ENCODE measurements around the gene ULBP3.
"Not testable (repeated sequence)": the region's sequence is repeated elsewhere in the genome, so short reads cannot be mapped to it uniquely, and the experiment has no call there.

Gene ULBP3

DNA sequence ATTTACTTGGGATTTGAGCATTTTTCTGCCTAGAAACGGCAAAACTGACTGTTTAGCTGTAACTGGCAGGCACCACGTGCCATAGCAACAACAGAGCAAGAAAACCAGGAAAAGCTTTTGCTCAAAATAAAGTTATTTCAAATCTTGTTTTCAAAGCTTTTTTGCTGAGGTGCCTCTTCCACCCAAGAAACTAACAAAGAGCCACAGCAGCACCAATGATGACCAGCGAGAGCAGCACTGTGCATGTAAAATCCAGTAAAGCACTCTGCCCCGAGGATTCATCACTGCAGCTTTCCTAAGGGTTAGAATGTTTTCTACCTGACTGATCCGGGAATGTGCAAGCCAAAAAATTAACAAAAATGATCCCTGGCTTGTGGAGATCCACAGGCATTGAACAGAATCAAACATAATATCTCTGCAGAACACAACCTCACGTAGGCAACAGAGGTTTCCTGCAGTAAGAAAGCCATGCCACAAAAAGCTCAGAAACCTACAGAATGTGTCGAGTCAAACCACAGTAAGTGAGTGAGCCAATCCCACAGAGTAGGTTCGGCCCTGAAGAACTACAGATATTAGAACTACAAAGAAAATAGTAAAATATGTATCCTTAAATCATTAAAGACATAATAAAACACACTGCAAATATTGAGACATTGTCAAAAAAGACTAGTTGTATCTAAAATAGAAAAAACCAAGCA is 7.4 kb upstream of the ULBP3 start:
- DNase-seq (ENCODE audit: low spot score) = no peak

DNA sequence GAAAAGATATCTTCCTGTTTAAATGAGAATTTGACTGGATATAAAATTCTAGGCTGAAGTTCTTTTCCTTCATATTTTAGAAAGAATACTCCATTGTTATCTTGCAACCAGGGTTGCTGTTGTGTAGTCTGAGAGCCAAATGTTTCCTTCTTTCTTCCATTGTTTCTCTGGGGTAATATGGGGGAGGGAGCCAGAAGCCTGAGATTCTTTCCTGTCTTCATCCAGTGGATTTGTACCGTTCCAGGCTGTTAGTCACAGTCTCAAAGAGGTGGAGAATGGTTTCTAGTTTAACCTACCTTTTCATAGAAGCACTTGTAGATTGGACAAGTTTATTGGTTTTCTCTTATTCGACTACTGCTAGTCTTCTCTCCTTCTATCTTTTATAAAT is 6.1 kb upstream of the ULBP3 start:
- DNase-seq (ENCODE audit: low spot score) = no peak

DNA sequence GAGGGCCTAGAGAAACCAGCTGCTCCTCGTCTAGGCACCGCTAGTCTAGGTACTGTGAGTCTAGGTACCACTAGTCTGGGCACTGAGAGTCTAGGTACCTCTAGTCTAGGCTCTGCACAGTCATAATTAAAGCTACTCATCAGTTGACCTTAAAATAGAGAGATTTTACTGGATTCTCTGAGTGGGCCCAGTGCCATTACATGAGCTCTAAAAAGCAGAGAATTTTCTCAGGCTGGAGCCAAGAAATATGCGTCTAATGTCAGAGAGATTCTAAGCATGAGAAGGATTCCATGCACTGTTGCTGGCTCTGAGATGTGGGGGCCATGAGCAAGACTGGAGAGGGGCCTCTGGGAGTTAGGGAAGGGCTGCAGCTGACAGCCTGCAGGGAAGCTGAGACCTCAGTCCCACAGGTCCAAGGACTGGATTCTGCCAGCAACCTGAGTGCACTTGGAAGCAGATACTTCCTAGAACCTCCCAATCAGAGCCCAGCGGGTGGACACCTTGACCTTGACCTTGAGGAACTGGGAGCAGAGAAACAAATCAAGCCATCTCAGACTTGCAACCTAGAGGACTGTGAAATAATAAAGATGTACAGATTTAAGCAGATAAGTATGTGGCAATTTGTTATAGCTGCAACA is 5.6 kb upstream of the ULBP3 start:
- DNase-seq (ENCODE audit: low spot score) = not testable (repeated sequence)

DNA sequence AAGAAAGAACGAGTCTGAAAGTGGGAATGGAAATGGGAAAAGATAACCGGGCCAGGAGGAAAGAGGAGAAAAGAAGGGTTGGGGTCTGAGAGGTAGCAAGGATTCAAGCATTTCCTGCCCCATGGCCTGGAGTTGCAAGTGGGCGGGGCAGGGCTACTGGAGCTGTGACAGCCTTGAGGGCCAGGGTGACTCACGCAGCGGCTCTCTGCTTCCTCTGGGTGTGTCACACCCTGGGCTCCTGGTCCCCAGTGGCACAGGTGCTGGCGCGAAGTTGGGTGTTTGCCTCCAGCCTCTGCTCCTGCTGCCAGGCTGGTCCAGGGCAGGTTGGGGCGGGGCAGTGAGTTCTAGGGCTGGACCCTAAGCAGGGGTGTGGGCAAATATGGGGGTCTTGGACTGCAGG is 3.3 kb upstream of the ULBP3 start:
- no peak for DNase-seq (ENCODE audit: low spot score)

DNA sequence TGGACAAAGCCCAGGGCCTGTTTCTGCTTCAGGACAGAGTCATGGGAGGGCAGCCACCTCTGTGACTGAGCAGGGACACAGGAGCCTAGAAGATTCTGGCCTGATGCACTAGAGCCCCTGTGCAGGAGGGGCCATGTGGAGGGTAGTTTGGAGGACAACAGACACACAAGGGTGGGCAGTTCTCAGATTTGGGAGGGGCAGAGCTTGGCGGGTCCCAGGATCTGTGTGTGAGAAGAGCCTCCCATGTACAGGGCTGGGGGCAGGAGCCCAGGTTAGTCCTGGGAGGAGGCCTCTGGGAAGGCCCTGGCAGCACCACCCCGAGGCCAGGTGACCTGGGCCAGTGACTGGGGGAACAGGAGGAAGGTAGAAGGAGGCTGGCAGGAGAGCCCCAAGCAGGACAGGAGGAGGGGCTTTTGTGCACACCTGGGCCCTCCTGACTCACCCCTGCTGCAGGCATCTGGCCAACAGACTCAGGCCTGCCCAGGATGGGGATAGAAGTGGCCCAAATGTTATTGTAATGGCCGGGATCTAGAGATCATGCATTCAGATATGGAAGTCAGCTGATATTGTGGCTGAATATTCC is 1.4 kb upstream of the ULBP3 start:
- no peak for DNase-seq (ENCODE audit: low spot score)

DNA sequence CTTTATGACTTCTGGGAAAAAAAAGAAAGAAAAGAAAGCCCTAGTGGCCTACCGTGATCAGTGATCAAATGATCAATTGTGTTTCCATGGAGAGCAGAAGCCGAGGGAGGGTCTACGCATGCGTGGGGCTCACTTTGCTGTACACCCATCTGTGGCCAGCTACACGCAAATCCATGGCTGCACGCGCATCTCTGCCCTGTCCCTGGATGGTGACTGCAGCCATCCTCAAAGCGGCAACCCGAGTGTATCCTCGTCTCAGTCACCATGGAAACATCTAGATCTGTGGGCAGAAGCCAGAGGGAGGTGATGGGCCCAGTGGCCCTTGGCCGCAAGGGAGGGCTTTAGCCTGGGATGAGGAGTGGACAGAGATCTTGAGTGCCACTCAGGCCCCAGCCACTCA is 785 bp upstream of the ULBP3 start:
- no peak for DNase-seq (ENCODE audit: low spot score)

DNA sequence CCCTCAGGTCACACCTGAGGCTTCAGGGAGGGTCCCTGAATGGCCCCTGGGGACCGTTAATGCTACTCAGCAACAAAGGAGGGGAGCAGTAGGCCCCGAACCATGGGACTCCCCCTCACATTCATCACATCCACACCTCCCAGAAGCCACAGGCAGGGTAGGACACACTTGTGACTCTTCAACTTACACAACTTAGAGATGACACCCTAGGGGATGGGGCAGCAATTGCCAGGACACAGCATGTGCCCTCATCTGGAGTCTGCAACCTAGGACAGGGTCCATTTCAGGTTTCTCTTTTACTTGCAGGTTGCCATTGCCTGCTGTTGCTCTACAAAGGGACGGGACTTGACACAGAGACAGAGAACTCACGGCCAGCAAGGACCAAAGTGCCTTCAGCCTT is 770 bp downstream of the ULBP3 start:
- DNase-seq (ENCODE audit: low spot score) = no peak

DNA sequence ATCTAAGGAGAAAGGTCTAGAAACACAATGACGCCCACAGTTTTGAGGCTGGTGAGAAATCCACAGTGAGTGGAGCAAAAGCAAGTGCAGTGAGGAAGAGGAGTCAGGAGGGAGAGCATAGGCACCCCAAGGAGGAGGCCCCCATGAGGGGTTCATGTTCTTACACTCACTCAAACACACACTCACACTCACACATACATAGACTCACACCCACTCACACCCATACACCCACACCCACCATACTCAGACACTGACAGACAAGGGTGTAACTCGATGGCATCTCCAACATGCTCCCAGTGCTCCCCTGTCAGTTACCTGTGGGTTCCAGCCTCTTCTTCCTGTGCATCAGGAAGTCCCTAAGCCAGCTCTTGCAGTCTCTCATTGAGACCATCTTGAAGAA is 3.8 kb downstream of the ULBP3 start:
- no peak for DNase-seq (ENCODE audit: low spot score)

DNA sequence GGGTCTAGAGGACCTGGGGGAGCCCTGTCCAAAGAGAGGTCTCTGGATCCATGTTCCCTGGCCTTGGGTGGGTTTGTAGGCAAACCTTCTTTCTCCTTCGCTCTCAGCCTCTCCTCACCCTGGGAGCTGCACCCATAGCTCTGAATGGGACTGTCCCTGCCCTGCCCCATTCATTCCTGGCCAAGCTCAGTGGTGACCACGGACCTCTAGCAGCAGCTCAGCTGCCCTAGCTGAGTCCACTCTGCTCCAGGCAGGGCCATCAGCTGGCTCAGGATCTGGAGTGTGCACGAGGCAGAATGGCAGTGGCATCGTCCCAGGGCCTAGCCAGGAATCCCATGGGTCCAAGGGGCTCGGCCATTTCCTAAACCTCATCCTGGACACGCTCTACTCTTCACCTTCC is 5.3 kb downstream of the ULBP3 start:
- DNase-seq (ENCODE audit: low spot score) = no peak

DNA sequence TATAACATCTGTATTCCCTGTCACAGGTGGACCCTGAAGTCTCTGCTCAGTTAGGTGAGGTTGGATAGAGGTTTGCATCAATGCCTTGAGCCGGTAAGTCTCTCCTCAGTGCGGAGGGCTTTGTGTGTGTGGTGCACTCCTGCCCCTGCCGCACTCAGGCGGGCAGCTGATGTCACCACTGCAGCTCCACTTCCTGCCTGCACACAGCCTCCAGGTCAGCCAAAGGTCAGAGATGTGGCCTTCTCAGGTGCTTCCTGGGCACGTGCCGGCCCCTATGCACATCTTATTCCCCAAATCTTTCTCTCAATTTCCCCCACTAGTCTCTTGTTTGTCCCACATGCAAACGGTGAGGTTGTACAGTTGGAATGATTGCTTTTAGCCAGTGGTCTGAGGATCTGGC is 8.9 kb downstream of the ULBP3 start:
- DNase-seq (ENCODE audit: low spot score) = not testable (repeated sequence)

DNA sequence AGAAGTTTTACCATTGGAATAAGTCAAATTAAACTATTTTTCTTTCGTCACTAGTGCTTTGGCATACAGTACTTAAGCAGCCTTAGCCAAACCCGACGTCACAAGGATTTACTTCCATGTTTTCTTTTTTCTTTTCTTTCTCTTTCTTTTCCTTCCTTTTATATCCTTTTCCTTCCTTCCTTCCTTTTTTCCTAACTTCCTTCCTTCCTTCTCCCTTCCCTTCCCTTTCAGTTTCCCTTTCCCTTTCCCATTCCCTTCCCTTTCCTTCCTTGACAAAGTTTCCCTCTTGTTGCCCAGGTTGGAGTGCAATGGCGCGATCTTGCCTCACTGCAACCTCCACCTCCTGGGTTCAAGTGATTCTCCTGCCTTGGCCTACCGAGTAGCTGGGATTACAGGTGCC is 9.9 kb downstream of the ULBP3 start:
- no peak for DNase-seq (ENCODE audit: low spot score)

DNA sequence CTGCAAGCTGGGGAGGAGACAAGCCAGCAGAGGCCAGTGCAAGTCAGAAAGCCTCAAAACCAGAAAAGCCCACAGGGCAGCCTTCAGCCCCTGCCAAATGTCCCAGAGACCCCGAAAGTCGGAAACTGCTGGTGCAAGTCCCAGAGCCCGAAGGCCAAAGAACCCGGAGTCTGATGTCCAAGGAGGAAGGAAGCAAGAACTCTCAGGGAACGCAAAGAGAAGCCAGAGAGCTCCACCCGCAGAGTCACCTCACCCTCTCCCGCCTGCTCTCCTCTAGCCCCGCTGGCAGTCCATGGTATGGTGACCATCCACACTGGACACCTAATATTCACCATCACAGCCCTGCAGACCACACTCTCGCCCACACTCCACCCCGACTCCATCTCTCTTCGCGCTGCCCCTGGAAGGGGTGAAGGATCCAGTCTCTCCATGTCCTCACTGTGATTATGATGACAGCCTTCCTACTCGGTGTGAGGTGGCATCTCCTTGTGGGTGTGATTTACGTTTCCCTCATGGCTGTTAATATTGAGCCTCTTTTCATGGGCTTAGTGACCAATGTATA is 10.6 kb downstream of the ULBP3 start:
- no peak for DNase-seq (ENCODE audit: low spot score)

DNA sequence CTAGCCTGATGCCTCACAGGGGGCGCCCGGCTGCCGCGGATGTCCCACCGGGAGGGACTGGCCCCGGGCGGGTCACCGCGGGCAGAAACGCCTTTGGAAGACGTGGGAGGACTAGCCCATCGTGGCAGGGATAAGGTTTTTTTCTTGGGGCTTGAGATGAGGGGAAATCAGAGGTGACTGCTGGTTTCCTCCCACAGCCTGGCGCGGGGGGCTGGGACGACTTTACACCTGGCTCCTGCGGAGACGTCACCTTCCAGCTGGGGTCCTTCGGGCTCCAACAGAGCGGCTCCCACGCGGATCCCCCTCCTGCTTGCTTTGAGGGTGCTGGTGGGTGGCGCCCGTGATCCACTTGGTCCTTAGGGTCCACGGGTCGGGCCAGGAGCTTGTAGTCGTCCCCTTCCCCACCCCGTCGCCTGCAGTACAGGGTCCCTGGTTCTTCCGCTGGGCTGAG is 11.4 kb downstream of the ULBP3 start:
- no peak for DNase-seq (ENCODE audit: low spot score)

DNA sequence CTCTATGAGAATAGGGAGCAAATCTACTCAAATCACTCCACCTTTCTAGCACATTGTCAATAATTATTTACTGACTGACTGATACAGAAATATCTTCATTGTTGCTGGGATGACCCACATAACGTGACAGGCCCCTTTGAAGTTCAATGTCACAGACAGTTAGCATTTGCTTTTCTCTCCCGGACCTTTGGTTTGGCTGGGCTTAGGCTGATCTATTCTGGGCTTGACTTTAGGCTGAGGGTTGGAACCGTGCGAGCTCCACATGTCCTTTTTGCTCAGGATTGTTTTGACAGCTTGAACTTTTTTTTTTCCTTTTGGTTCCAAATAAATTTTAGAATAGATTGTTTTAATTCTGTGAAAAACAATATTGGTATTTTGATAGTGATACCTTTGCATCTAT is 12.0 kb downstream of the ULBP3 start:
- DNase-seq (ENCODE audit: low spot score) = no peak

DNA sequence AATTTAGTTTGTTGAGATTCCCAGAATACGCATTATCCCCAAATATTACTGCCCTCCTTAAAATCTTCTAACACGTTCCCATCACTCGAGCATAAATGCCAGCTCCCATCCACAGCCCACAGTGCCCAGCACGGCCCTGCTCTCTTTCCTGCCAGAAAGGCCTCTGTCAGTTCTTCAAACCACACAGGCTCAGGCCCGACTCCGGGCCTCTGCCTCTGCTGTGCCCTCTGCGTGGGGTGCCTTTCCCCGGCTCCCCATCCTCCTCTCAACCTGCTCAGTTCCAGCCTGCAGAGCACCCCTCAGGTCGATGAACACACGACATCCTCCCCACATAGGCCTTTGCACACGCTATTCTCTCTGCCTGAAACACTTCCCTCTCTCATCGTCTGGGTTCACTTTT is 12.8 kb downstream of the ULBP3 start:
- DNase-seq (ENCODE audit: low spot score) = no peak

DNA sequence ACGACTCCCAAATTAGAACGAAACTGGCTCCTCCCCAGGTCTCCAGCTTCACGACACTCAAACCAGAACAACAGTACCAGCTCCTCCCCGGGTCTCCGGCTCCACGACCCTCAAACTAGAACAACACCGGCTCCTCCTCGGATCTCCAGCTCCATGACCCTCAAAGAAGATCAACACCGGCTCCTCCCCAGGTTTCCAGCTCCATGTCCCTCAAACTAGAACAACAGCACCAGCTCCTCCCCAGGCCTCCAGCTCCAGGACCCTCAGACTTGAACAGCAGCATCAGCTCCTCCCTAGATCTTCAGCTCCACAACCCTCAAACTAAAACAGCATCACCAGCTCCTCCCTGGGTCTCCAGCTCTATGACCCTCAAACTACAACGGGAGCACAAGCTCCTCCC is 13.8 kb downstream of the ULBP3 start:
- DNase-seq (ENCODE audit: low spot score) = no peak

DNA sequence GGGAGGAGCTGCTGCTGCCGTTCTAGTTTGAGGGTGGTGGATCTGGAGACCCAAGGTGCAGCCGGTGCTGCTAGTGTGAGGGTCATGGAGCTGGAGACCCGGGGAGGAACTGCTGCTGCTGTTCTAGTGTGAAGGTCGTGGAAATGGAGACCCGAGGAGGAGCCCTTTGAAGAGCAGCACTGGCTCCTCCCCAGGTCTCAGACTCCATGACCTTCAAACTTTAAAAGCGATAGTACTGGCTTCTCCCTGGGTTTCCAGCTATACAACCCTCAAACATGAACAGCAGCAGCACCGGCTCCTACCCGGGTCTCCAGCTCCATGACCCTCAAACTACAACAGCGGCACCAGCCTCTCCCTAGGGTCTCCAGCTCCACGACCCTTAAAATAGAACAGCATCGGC is 15.5 kb downstream of the ULBP3 start:
- DNase-seq (ENCODE audit: low spot score) = no peak

DNA sequence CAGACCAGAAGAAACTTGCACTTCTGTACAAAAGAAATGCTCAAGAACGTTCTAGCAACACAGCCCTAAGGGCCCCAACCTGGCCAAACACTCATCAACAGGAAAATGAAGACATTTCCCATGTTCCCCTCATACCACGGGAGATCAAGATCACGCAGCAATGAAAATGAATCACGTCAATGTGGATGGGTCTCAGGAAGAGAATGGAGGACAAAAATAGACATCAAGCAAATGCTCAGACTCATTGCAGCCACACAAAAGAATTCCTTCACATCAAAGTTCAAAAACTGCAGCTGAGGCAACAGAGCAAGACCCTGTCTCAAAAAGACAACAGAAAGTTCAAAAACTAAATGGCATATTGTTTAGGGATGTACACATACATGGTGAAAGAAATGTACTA is 18.1 kb downstream of the ULBP3 start:
- no peak for DNase-seq (ENCODE audit: low spot score)

DNA sequence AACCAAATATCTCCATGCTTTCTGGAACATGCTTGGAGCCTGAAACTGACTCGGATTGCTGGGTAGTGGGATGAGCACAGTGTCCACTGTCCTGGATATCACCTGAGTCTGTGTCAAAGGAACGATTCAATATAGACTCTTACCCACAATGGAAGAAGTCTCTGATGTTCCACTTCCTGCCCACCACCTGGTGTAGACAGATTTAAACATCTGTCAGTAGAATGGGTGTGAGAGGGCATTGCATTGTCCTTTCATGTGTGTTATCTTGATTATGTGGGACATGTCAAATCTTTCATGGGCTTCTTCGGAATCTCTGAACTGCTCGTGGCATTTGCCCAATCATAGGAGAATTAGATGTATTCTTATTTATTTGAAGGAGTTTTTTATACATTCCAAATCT is 20.8 kb downstream of the ULBP3 start:
- DNase-seq (ENCODE audit: low spot score) = no peak

DNA sequence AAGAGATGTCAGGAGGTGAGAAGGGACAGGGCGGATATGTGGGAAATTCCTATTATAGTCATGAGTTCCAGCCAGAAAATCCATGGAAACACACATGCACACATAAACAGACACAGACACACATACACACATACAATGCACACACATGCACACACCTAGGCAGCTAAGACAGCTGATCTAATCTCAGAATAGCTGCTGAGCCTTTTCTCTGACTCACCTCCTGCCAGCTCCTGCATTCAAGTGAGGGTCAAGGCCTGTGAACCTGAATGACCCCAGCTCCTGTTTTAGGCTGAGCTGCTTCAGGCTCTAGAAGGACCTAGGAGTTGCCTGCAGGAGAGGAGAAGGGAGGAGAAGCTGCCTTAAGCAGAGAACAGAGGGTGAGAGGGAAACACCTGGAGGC is 22.0 kb downstream of the ULBP3 start:
- no peak for DNase-seq (ENCODE audit: low spot score)

DNA sequence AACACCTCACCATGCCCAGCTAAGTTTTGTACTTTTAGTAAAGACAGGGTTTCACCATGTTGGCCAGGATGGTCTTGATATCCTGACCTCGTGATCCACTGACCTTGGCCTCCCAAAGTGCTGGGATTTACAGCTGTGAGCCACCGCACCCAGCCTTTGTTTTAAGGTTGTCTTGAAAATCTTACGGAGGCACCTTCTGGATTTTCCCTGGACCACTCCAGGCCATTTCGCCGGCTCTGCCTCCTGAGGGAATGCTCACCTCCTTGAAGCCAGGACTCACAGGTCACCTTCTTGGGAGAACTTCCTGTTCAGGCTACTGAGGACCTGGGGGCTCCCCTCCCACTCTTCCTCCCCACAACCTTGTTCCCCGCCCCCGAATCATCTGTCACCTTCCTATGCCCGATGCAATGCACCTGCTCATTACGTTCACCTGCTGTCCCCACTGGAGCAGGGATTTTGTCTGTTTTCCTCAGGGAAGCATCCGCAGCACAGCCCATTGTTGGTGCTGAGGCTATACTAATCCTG is 24.2 kb downstream of the ULBP3 start:
- DNase-seq (ENCODE audit: low spot score) = no peak

DNA sequence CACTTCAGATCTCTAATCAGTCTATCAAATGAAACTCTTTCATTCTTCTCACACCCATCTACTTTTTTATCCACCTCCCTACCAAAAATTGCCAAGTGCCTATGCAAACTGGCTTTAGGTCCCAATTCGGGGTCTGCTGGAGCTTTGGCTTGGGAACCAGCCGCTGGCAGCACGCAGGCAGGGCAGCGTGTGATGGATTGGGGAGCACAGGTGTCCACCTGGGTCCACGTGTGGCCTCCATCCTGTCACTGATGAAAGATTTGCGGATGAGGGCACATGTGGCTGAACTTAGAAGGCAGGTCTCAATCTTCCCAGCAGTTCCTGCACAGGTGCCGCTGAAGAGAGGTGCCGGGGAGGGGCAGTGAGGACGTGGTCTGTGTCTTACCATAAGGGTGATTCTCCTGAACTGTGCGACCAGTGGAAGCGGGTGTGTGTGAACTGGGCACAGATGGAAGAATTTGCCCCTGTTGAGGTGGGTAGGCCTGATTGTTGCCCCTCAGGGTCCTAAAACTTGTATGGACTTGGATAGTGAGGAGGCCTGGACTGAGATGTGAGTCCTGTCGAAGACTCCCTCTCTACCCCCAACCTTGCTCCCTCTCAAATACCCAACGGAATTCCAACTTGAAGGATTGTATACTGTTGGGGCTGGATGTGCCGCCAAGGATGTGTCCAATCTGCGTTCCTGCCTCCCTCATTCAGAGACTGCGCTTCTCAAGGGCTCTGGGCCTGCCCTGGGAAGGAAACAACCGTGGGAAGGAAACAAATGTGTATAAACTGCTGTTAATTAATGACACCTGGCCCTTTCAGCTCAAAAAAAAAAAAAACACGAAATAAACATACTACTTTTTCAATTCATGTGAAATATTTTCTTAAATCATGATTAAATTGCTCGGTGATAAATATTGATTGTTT is 25.2 kb downstream of the ULBP3 start:
- DNase-seq (ENCODE audit: low spot score) = no peak

Data from globus pallidus (tissue), 1 donor.